GM12878 (cell line): ENCODE results near the gene OR10H2. TPM values are rescaled to one million over a fixed set of nuclear protein-coding genes. Genes with fewer than 3 reads are reported as not detected.
A peak's percentile ranks its signal among the peaks of the same experiment; 100 is the strongest.

ENCODE experiments used
- ATAC-seq: fragments of 200-7000 bp; cut with Tn5 transposase; 3 replicates; pipeline ENCODE4 v1.9.1; 2020; ENCODE audit warnings: mild to moderate bottlenecking, moderate library complexity
- BruUV-seq: library from RNA; stranded (reverse); fragments of 400-500 nt; replicated peaks from 2 replicates; lab custom pipeline; 2021; lab: Mats Ljungman, UMichigan
- CTCF ChIA-PET: fragments of 300-600 bp; sonication (Branson Sonifier 250); formaldehyde crosslinking; extraction: SDS; loops from one replicate; lab custom pipeline; 2021; ENCODE audit warnings: inconsistent platforms; lab: Yijun Ruan, JAX
- POLR2A ChIA-PET: fragments of 350-600 bp; formaldehyde crosslinking; extraction: SDS; loops from one replicate; lab custom pipeline; 2021; ENCODE audit warnings: inconsistent platforms; lab: Charles Lee
- RAD21 ChIA-PET: fragments of 300-600 bp; sonication (Branson Sonifier 250); formaldehyde crosslinking; loops from one replicate; lab custom pipeline; 2023; ENCODE audit warnings: antibody characterized with exemption; ENCODE audit not compliant: unreplicated experiment; lab: Charles Lee
- SMC1A ChIA-PET: fragments of 300-600 bp; sonication (Branson Sonifier 250); formaldehyde crosslinking; loops from one replicate; lab custom pipeline; 2023; ENCODE audit not compliant: unreplicated experiment, uncharacterized antibody; lab: Charles Lee
- DNase-seq: peaks from one replicate; pipeline ENCODE4 v3.0.0-alpha.2; 2011; ENCODE audit warnings: low read depth, low spot score
- FAIRE-seq: peaks from 3 replicates; lab custom pipeline; 2011; peaks lifted over from hg19 to GRCh38; lab: Jason Lieb, UNC
- H2AFZ ChIP-seq: 2 replicates; pipeline ENCODE4 v1.6.0; 2011; ENCODE audit warnings: low read depth, low read length, control low read depth; ENCODE audit not compliant: control insufficient read depth
- H3K27ac ChIP-seq: 2 replicates; pipeline ENCODE4 v1.5.1; 2011; ENCODE audit warnings: control low read depth; ENCODE audit not compliant: control insufficient read depth, insufficient read depth
- H3K27me3 ChIP-seq, 2 experiments: replicated peaks in 1 of 2; 2 replicates each; pipeline versions ENCODE4 v1.6.0 to v1.6.1; 2011; ENCODE audit warnings: low read length in 1 of 2; ENCODE audit not compliant: control insufficient read depth in 2 of 2, insufficient read depth in 2 of 2
- H3K36me3 ChIP-seq, 2 experiments: 2 replicates each; pipeline ENCODE4 v1.5.1; 2011; ENCODE audit warnings: low read length in 1 of 2; ENCODE audit not compliant: control insufficient read depth in 2 of 2, insufficient read depth in 2 of 2
- H3K4me1 ChIP-seq: 2 replicates; pipeline ENCODE4 v1.6.1; 2011; ENCODE audit warnings: mild to moderate bottlenecking, low read length, moderate library complexity, mixed read lengths; ENCODE audit not compliant: control insufficient read depth, insufficient read depth
- H3K4me2 ChIP-seq: 2 replicates; pipeline ENCODE4 v1.6.0; 2011; ENCODE audit warnings: control low read depth; ENCODE audit not compliant: control insufficient read depth, insufficient read depth
- H3K4me3 ChIP-seq: fragments of 200-600 bp; sonication (generic); 2 replicates; pipeline ENCODE4 v1.5.1; 2016
- H3K79me2 ChIP-seq: 2 replicates; pipeline ENCODE4 v1.6.0; 2011; ENCODE audit warnings: low read length; ENCODE audit not compliant: control insufficient read depth, insufficient read depth
- H3K9ac ChIP-seq: 2 replicates; pipeline ENCODE4 v1.8.0; 2011; ENCODE audit warnings: low read length, control low read depth, mixed read lengths; ENCODE audit not compliant: control insufficient read depth, insufficient read depth
- H3K9me3 ChIP-seq: replicated peaks from 3 replicates; pipeline ENCODE4 v1.5.1; 2011; ENCODE audit warnings: mild to moderate bottlenecking, low read length; ENCODE audit not compliant: control insufficient read depth, insufficient read depth
- H4K20me1 ChIP-seq: 2 replicates; pipeline ENCODE4 v1.6.0; 2011; ENCODE audit not compliant: control insufficient read depth, insufficient read depth
- MXI1 ChIP-seq: fragments of 150-350 bp; IDR thresholded peaks from 2 replicates; pipeline ENCODE4 v1.6.1; 2011; ENCODE audit warnings: low read depth, mild to moderate bottlenecking, inconsistent platforms, low read length, improper control_type of control experiment
- NR2F1 ChIP-seq: fragments of 450-650 bp; conservative IDR thresholded peaks from 2 replicates; pipeline ENCODE4 v1.6.1; 2017; ENCODE audit warnings: mild to moderate bottlenecking
- SP1 ChIP-seq: IDR thresholded peaks from one replicate; pipeline ENCODE4 v1.6.1; 2011; ENCODE audit warnings: low read depth, low read length
- STAT3 ChIP-seq: IDR thresholded peaks from 2 replicates; pipeline ENCODE4 v1.6.1; 2011; ENCODE audit warnings: low read depth, low read length, improper control_type of control experiment
- TCF3 ChIP-seq: IDR thresholded peaks from 2 replicates; pipeline ENCODE4 v1.6.1; 2012; ENCODE audit warnings: low read depth, mild to moderate bottlenecking, low read length, borderline replicate concordance; ENCODE audit not compliant: insufficient read depth
- WGBS: methylation state at CpG from one replicate; pipeline ENCODE4 v1.1.6; 2016; ENCODE audit warnings: low lambda C conversion rate; ENCODE audit not compliant: insufficient replicate concordance, insufficient coverage; ENCODE audit errors: missing lambda C conversion rate; 5-methylcytosine and 5-hydroxymethylcytosine counted together
- in situ Hi-C: fragments of 300-500 bp; cut with MboI; formaldehyde crosslinking; loops from 9 replicates; pipeline ENCODE4 v1.14.3; 2018; ENCODE audit warnings: mixed read lengths
- intact Hi-C: fragments of 100-400 bp; cut with micrococcal nuclease; formaldehyde crosslinking; loops from one replicate; pipeline ENCODE4 v1.14.2; 2022; ENCODE audit not compliant: unreplicated experiment
- polyA plus RNA-seq, 11 experiments: library from polyadenylated mRNA; depleted of rRNA in 4 of 11; unstranded in 6 of 11; stranded (reverse) in 5 of 11; fragments of >200 nt; fragmentation: Nextera tagmentation in 4 of 11; fragmentation: Illumina TruSeq in 1 of 11; extraction: Ambion mirVana in 4 of 11; extraction: Trizol in 1 of 11; gene quantifications; 1 replicate in 1 of 11; 2 replicates in 10 of 11; pipeline versions ENCODE4 v1.2.1 to v1.2.3, GENCODE V29; 2011 to 2016; ENCODE audit warnings: inconsistent platforms in 2 of 11, missing spikeins in 2 of 11, low read depth in 1 of 11
- total RNA-seq, 4 experiments: library from RNA; depleted of rRNA in 3 of 4; stranded (reverse); fragments of >200 nt in 3 of 4; fragmentation: Illumina TruSeq in 1 of 4; extraction: Trizol in 1 of 4; gene quantifications; 2 replicates each; pipeline versions ENCODE4 v1.2.1 to v1.2.3, GENCODE V29; 2013 to 2021
- TF ChIP-seq, protein P1 (sequence below): IDR thresholded peaks from 2 replicates; pipeline ENCODE4 v1.6.1; 2012; ENCODE audit warnings: mild to moderate bottlenecking, low read depth, low read length

Gene OR10H2
- total and polyA plus RNA-seq, 10 of the 15 experiments (the other 5 are each of a cell fraction or from before 2014, with no cell fraction given): not detected

GRCh38 chr19:15717809-15718208, 10.0 kb upstream of the OR10H2 start:
- no peak for TF ChIP-seq TCF3
- TF ChIP-seq, protein P1, sequence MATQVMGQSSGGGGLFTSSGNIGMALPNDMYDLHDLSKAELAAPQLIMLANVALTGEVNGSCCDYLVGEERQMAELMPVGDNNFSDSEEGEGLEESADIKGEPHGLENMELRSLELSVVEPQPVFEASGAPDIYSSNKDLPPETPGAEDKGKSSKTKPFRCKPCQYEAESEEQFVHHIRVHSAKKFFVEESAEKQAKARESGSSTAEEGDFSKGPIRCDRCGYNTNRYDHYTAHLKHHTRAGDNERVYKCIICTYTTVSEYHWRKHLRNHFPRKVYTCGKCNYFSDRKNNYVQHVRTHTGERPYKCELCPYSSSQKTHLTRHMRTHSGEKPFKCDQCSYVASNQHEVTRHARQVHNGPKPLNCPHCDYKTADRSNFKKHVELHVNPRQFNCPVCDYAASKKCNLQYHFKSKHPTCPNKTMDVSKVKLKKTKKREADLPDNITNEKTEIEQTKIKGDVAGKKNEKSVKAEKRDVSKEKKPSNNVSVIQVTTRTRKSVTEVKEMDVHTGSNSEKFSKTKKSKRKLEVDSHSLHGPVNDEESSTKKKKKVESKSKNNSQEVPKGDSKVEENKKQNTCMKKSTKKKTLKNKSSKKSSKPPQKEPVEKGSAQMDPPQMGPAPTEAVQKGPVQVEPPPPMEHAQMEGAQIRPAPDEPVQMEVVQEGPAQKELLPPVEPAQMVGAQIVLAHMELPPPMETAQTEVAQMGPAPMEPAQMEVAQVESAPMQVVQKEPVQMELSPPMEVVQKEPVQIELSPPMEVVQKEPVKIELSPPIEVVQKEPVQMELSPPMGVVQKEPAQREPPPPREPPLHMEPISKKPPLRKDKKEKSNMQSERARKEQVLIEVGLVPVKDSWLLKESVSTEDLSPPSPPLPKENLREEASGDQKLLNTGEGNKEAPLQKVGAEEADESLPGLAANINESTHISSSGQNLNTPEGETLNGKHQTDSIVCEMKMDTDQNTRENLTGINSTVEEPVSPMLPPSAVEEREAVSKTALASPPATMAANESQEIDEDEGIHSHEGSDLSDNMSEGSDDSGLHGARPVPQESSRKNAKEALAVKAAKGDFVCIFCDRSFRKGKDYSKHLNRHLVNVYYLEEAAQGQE: peak; percentile 70; the same call in 1 of the 2 replicates
- Histone ChIP-seq H3K4me3 (no peak overlapping the region), H3K79me2 (no peaks in the 10 kb centered on the region), H3K4me2 (no peak overlapping the region), H3K9me3 (no peaks in the 10 kb centered on the region), H3K36me3 (no peaks in the 10 kb centered on the region), H4K20me1 (no peaks in the 10 kb centered on the region), H3K27ac (no peak overlapping the region), H3K4me1 (no peaks in the 10 kb centered on the region), H3K27me3 (no peaks in the 10 kb centered on the region), H3K9ac (no peak overlapping the region), H2AFZ (no peak overlapping the region)
- ChIA-PET POLR2A (no interaction called here), SMC1A (no interaction called here), CTCF (interaction anchor here (0.7 kb wide), 1 partner anchor 56 kb away, joined by 3 read pairs; no protein-coding TSS in a partner anchor), RAD21 (no interaction called here)
- intact Hi-C loops: no loop called here
- no TSS peak for BruUV-seq
- in situ Hi-C loops: no loop called here
- ATAC-seq (no peak), FAIRE-seq (no peak), DNase-seq (no peak)
- WGBS: 1% methylated on average over 6 of the region's 6 CpGs

- Histone ChIP-seq H3K4me3 (no peak overlapping the region), H3K27me3 (no peaks in the 10 kb centered on the region; a peak in 1 of 4 replicates), H3K9me3 (no peaks in the 10 kb centered on the region)
- ChIA-PET SMC1A (no interaction called here), CTCF (no interaction called here), POLR2A (no interaction called here)
- in situ Hi-C loops: no loop called here
- no peak for FAIRE-seq
- BruUV-seq: no TSS peak
- no peak for TF ChIP-seq MXI1
- no peak for TF ChIP-seq SP1
- TF ChIP-seq NR2F1: no peak
- no peak for TF ChIP-seq STAT3
- TF ChIP-seq, all 136 proteins: peak for 0
- no peak overlapping the region for H2AFZ ChIP-seq
- no peak overlapping the region for H3K4me2 ChIP-seq
- RAD21 ChIA-PET: no interaction called here
- H4K20me1 ChIP-seq: no peaks in the 10 kb centered on the region
- intact Hi-C loops: no loop called here
- no peaks in the 10 kb centered on the region for H3K79me2 ChIP-seq
- no peaks in the 10 kb centered on the region for H3K36me3 ChIP-seq
- no peak overlapping the region for H3K9ac ChIP-seq
- no peaks in the 10 kb centered on the region for H3K4me1 ChIP-seq
- H3K27ac ChIP-seq: no peak overlapping the region
- WGBS: 70% methylated on average over 1 of the region's 1 CpG
- DNase-seq (no peak), ATAC-seq (no peak)
Observed at GRCh38 chr19:15721268-15721667, 6.6 kb upstream of the OR10H2 start.
